GM12878 (cell line): ENCODE measurements around the gene GH1.

Experiments used
- ATF2 ChIP-seq: IDR thresholded peaks from 2 replicates; pipeline ENCODE4 v1.6.1; 2012; ENCODE audit warnings: low read length, inconsistent platforms
- ATF3 ChIP-seq: IDR thresholded peaks from 2 replicates; pipeline ENCODE4 v1.6.1; 2011; ENCODE audit warnings: low read depth, mild to moderate bottlenecking, low read length, moderate library complexity, borderline replicate concordance; ENCODE audit errors: extremely low read depth
- CTCF ChIP-seq, 3 experiments: IDR thresholded peaks in 2 of 3; conservative IDR thresholded peaks in 1 of 3; 2 replicates each; pipeline ENCODE4 v1.5.1; 2011; ENCODE audit warnings: low read depth in 3 of 3, low read length in 3 of 3, mild to moderate bottlenecking in 3 of 3, control low read depth in 2 of 3, moderate library complexity in 2 of 3, inconsistent platforms in 1 of 3, mixed read lengths in 1 of 3; ENCODE audit not compliant: control insufficient read depth in 2 of 3, insufficient read depth in 1 of 3; ENCODE audit errors: extremely low read depth in 1 of 3
- ETV6 ChIP-seq, 2 experiments: fragments of 450-650 bp in 1 of 2; IDR thresholded peaks in 1 of 2; conservative IDR thresholded peaks in 1 of 2; 2 replicates each; pipeline ENCODE4 v1.6.1; 2014; ENCODE audit warnings: antibody characterized with exemption in 1 of 2, borderline replicate concordance in 1 of 2, low read depth in 1 of 2, mild to moderate bottlenecking in 1 of 2, moderate library complexity in 1 of 2
- EZH2 ChIP-seq: IDR thresholded peaks from 2 replicates; pipeline ENCODE4 v1.6.1; 2012; ENCODE audit warnings: low read depth, mild to moderate bottlenecking, control low read depth, inconsistent platforms, low read length, borderline replicate concordance; ENCODE audit not compliant: control insufficient read depth
- POLR2A ChIP-seq: IDR thresholded peaks from 2 replicates; pipeline ENCODE4 v1.6.1; 2011; ENCODE audit warnings: low read depth, mild to moderate bottlenecking, low read length
- REST ChIP-seq: IDR thresholded peaks from 2 replicates; pipeline ENCODE4 v1.6.1; 2012; ENCODE audit warnings: mild to moderate bottlenecking, low read depth, low read length
- ZNF274 ChIP-seq: IDR thresholded peaks from one replicate; pipeline ENCODE4 v1.8.0; 2011; ENCODE audit not compliant: insufficient read length, insufficient read depth
- ZNF384 ChIP-seq: IDR thresholded peaks from 2 replicates; pipeline ENCODE4 v1.6.1; 2012; ENCODE audit warnings: low read depth, mild to moderate bottlenecking, low read length, improper control_type of control experiment, borderline replicate concordance
- ZZZ3 ChIP-seq: IDR thresholded peaks from 2 replicates; pipeline ENCODE4 v1.6.1; 2011; ENCODE audit warnings: low read depth; ENCODE audit not compliant: control insufficient read depth, insufficient read length

GRCh38 chr17:63956296-63956920, 37.8 kb upstream of the GH1 start:
- TF ChIP-seq ZZZ3 (no peak), ZNF274 (no peak), REST (no peak), CTCF (IDR thresholded peaks at IDR 0.05 in 2 of 3, conservative IDR thresholded peaks at IDR 0.05 in 1 of 3; ENCODE audit: control insufficient read depth in 2 of 3, extremely low read depth in 1 of 3, insufficient read depth in 1 of 3, low read depth in 3 of 3, low read length in 3 of 3) (no peak), POLR2A (no peak), ETV6 (conservative IDR thresholded peaks at IDR 0.05 in 1 of 2, IDR thresholded peaks at IDR 0.05 in 1 of 2; ENCODE audit: borderline replicate concordance in 1 of 2, low read depth in 1 of 2) (no peak), ATF2 (no peak), EZH2 (no peak), ZNF384 (no peak), ATF3 (no peak)
